Astrocyte (in vitro differentiated cells and primary cell): ENCODE data around the gene EXOSC5. TPM values are rescaled to one million over a fixed set of nuclear protein-coding genes. Genes with fewer than 3 reads are reported as not detected.
A peak's percentile ranks its signal among the peaks of the same experiment; 100 is the strongest.

Experiments
- DNase-seq: peaks from one replicate; pipeline ENCODE4 v3.0.0-alpha.2; 2010; ENCODE audit warnings: low read depth
- FAIRE-seq: peaks from 2 replicates; lab custom pipeline; 2011; peaks lifted over from hg19 to GRCh38; lab: Jason Lieb, UNC
- H2AFZ ChIP-seq: 2 replicates; pipeline ENCODE4 v1.6.0; 2012; ENCODE audit warnings: low read depth, low read length, inconsistent platforms
- H3K27ac ChIP-seq: 2 replicates; pipeline ENCODE4 v1.5.1; 2011; ENCODE audit warnings: low read depth, low read length, inconsistent platforms
- H3K27me3 ChIP-seq: 2 replicates; pipeline ENCODE4 v1.6.0; 2011; ENCODE audit warnings: low read length, inconsistent platforms; ENCODE audit not compliant: insufficient read depth
- H3K36me3 ChIP-seq: 2 replicates; pipeline ENCODE4 v1.5.1; 2011; ENCODE audit warnings: low read length, inconsistent platforms; ENCODE audit not compliant: insufficient read depth
- H3K4me1 ChIP-seq: 2 replicates; pipeline ENCODE4 v1.5.1; 2011; ENCODE audit warnings: low read length, inconsistent platforms; ENCODE audit not compliant: insufficient read depth
- H3K4me2 ChIP-seq: 2 replicates; pipeline ENCODE4 v1.6.0; 2012; ENCODE audit warnings: low read length, inconsistent platforms
- H3K4me3 ChIP-seq: 2 replicates; pipeline ENCODE4 v1.5.1; 2011; ENCODE audit warnings: low read depth, mild to moderate bottlenecking, low read length, inconsistent platforms; ENCODE audit not compliant: insufficient read depth
- H3K79me2 ChIP-seq: 2 replicates; pipeline ENCODE4 v1.6.0; 2012; ENCODE audit warnings: mild to moderate bottlenecking, low read length, inconsistent platforms; ENCODE audit not compliant: insufficient read depth
- H3K9ac ChIP-seq: 2 replicates; pipeline ENCODE4 v1.6.0; 2012; ENCODE audit warnings: mild to moderate bottlenecking, low read length, inconsistent platforms
- H3K9me3 ChIP-seq: 2 replicates; pipeline ENCODE4 v1.5.1; 2012; ENCODE audit warnings: low read depth, mild to moderate bottlenecking, low read length, inconsistent platforms; ENCODE audit not compliant: insufficient read depth
- H4K20me1 ChIP-seq: 2 replicates; pipeline ENCODE4 v1.6.0; 2012; ENCODE audit warnings: low read length, inconsistent platforms; ENCODE audit not compliant: insufficient read depth
- H3K27ac Mint-ChIP-seq: one replicate; pipeline ENCODE4 v1.8.0; 2021; ENCODE audit warnings: mild to moderate bottlenecking, mixed read lengths; ENCODE audit not compliant: unreplicated experiment
- H3K27me3 Mint-ChIP-seq: one replicate; pipeline ENCODE4 v1.8.0; 2021; ENCODE audit warnings: low read depth, mixed read lengths; ENCODE audit not compliant: unreplicated experiment
- H3K36me3 Mint-ChIP-seq: one replicate; pipeline ENCODE4 v1.8.0; 2021; ENCODE audit warnings: low read depth, mixed read lengths; ENCODE audit not compliant: unreplicated experiment
- H3K4me1 Mint-ChIP-seq: one replicate; pipeline ENCODE4 v1.8.0; 2021; ENCODE audit warnings: low read depth, mixed read lengths; ENCODE audit not compliant: unreplicated experiment
- H3K4me3 Mint-ChIP-seq: one replicate; pipeline ENCODE4 v1.8.0; 2021; ENCODE audit warnings: mild to moderate bottlenecking, moderate library complexity, mixed read lengths; ENCODE audit not compliant: unreplicated experiment
- H3K9me3 Mint-ChIP-seq: one replicate; pipeline ENCODE4 v1.8.0; 2021; ENCODE audit warnings: mild to moderate bottlenecking, mixed read lengths; ENCODE audit not compliant: unreplicated experiment
- EZH2 ChIP-seq: IDR thresholded peaks from 2 replicates; pipeline ENCODE4 v1.6.1; 2012; ENCODE audit warnings: mild to moderate bottlenecking, low read length, inconsistent platforms; ENCODE audit not compliant: insufficient read depth
- total RNA-seq: library from RNA; stranded (reverse); gene quantifications from 2 replicates; pipeline ENCODE4 v1.2.1, GENCODE V29; 2021
- TF ChIP-seq, protein P1 (sequence below): IDR thresholded peaks from 2 replicates; pipeline ENCODE4 v1.5.1; 2011; ENCODE audit warnings: low read depth, mild to moderate bottlenecking, inconsistent platforms, low read length, moderate library complexity; ENCODE audit not compliant: insufficient read depth

The EXOSC5 gene
- total RNA-seq, 1 donor from 2014 or later = 18.3 TPM

DNA sequence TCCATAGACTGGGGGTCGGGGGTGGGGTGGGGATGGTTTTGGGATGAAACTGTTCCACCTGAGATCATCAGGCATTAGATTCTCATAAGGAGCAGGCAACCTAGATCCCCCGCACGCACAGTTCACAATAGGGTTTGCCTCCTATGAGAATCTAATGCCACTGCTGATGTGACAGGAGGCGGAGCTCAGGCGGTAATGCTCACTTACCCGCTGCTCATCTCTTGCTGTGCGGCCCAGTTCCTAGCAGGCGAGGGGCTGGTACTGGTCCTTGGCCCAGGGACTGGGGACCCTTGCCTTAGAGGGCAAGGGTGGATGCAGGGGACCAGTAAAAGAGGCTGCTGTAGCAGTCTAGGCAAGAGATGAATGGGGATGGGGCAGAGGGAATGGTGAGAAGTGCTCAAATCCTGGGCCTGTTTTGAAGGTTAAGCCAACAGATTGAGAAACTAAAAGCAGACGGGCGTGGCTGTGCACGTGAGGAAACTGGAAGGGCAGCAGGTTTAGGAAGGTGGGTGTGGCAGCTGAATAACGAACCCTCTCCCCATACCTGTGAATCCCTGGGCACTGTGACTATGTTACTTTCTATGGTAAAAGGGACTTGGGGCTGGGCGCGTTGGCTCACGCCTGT lies 44.3 kb upstream of the EXOSC5 start:
- Mint-ChIP-seq H3K36me3 (peaks cover 2% of the 10 kb centered on the region), H3K4me3 (no peak overlapping the region), H3K27ac (no peak overlapping the region), H3K9me3 (no peaks in the 10 kb centered on the region), H3K27me3 (peaks cover 18% of the 10 kb centered on the region), H3K4me1 (peaks cover 1% of the 10 kb centered on the region)
- Histone ChIP-seq H3K9me3 (no peaks in the 10 kb centered on the region), H3K27me3 (no peaks in the 10 kb centered on the region), H3K4me2 (no peak overlapping the region), H3K79me2 (peaks cover 15% of the 10 kb centered on the region), H3K9ac (no peak overlapping the region), H3K36me3 (no peaks in the 10 kb centered on the region), H3K27ac (no peak overlapping the region), H3K4me3 (no peak overlapping the region), H4K20me1 (no peaks in the 10 kb centered on the region), H2AFZ (no peak overlapping the region), H3K4me1 (peaks cover 5% of the 10 kb centered on the region)
- no peak for FAIRE-seq
- DNase-seq = no peak
- TF ChIP-seq, protein P1, sequence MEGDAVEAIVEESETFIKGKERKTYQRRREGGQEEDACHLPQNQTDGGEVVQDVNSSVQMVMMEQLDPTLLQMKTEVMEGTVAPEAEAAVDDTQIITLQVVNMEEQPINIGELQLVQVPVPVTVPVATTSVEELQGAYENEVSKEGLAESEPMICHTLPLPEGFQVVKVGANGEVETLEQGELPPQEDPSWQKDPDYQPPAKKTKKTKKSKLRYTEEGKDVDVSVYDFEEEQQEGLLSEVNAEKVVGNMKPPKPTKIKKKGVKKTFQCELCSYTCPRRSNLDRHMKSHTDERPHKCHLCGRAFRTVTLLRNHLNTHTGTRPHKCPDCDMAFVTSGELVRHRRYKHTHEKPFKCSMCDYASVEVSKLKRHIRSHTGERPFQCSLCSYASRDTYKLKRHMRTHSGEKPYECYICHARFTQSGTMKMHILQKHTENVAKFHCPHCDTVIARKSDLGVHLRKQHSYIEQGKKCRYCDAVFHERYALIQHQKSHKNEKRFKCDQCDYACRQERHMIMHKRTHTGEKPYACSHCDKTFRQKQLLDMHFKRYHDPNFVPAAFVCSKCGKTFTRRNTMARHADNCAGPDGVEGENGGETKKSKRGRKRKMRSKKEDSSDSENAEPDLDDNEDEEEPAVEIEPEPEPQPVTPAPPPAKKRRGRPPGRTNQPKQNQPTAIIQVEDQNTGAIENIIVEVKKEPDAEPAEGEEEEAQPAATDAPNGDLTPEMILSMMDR = no peak
- TF ChIP-seq EZH2 = no peak

DNA sequence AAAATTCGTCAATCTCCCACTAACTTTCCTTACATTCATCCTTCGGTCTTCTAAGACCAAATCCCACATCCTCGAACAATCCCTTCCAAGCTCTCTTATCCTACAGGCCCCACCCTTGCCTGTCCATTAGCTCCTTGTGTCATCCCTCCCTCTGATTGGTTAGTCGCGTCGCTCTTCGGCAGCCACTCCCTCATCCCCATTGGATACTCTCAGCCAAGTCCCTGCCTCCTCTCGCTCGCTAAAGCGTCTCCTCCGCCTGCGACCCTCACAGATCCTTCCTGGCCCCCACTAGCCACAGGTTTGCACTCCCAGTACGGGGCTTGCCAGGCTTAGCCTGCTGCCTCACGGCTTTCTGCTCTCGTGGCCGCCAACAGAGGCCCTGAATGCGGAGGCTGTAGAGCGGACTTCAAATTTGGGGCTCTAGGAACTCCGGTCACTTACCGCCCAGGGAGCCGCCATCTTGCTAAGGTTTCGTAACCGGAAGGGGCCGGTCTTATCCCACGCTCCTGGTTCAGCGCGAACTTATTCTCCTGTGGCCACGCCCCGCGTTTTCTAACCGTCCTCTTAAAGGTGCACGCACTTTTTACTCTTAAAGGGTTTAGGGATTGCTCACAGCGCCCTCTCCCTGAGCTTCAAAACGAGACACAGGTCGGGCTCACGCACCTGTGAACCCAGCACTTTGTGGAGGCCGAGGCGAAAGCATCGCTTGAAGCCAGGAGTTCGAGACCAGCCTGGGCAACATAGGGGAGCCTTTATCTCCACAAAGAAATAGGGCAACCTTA lies 42.5 kb upstream of the EXOSC5 start, which contains the start of gene DMAC2:
Gene DMAC2 (minus strand): TSS at position 472 of the 782 bp plus-strand sequence. CDS start 13 bp downstream, at position 459.
- Histone ChIP-seq H3K9me3 (no peaks in the 10 kb centered on the region), H2AFZ (peak within 1 kb of the TSS; percentile 91), H3K27me3 (no peaks in the 10 kb centered on the region), H4K20me1 (no peaks in the 10 kb centered on the region), H3K36me3 (no peaks in the 10 kb centered on the region), H3K4me3 (peak within 1 kb of the TSS; percentile 90), H3K9ac (peak within 1 kb of the TSS; percentile 89), H3K4me1 (peaks cover 5% of the 10 kb centered on the region), H3K79me2 (peaks cover 15% of the 10 kb centered on the region), H3K4me2 (peak within 1 kb of the TSS; percentile 89), H3K27ac (peak within 1 kb of the TSS; percentile 94)
- TF ChIP-seq EZH2 = no peak
- TF ChIP-seq, protein P1 = peak; percentile 35
- no peaks in the 10 kb centered on the region for H3K9me3 Mint-ChIP-seq
- peaks cover 10% of the 10 kb centered on the region for H3K27me3 Mint-ChIP-seq
- peaks cover 2% of the 10 kb centered on the region for H3K36me3 Mint-ChIP-seq
- no peak within 1 kb of the TSS for H3K4me3 Mint-ChIP-seq
- H3K4me1 Mint-ChIP-seq = peaks cover 1% of the 10 kb centered on the region
- FAIRE-seq (peak; percentile 93), DNase-seq (peak; percentile 97)
- H3K27ac Mint-ChIP-seq = peak within 1 kb of the TSS; percentile 17
